Stimulated activated CD4-positive, alpha-beta T cell treated with anti-CD3 and anti-CD28 coated beads, Interleukin-4, amount 100 ng/mL, for 1 hour (primary cell): Measurements from ENCODE around the gene BMPR1B.

Source experiments
- DNase-seq: peaks from one replicate; pipeline ENCODE4 v3.0.0-alpha.2; 2020

BMPR1B gene

DNA sequence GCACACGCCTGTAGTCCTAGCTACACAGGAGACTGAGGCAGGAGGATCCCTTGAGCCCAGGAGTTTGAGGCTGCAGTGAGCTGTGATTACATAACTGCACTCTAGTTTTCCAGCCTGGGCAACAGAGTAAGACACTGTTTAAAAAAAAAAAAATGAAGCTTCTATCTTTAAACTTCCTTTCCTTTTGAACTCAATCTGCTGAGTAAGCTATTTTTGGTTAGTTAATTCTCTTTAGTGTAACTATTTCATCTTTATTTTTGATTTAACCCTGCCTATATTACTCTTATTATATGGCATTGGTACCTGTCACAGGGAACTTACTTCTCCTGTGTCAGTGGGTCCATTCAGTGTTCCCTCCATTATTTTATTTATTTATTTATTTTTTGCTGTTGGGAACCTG is 160.8 kb downstream of the BMPR1B start:
- DNase-seq, result no peak

DNA sequence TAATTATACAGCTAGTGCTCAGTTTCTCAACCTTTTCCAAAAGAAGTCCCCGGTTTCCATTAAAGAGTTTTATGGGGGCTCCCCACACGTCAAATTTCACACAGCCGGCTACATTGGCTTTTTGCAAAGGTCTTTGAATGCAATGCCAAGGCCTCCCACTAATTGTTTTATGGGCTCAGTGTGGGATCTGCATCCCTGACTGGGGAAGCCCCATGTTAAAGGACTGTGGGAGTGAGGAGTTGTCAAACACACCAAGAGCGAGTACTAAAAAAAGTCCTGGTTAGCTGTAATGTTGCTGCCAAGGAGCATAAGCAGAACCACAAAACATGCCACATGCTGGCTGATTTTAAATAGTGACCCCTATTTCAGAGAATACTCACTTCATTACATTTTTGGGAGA is 162.6 kb downstream of the BMPR1B start:
- no peak for DNase-seq

DNA sequence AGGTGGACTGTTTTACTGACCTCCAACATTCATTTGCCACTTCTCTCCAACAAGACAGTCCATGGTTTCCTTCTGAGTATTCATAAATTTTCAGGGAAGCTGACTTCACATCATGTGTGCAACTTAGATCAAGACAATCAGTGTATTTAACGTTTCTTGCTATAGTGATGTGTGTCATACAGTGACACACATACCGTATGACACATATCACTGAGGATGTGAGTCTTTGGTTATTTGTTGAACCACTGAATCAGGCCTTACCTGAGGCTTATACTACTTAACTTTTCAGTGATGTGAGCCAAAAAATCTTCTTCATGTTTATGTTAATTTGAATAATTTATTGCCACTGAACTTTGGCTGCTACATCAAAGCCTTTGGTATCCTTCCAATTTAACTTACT is 166.8 kb downstream of the BMPR1B start:
- DNase-seq, result no peak

DNA sequence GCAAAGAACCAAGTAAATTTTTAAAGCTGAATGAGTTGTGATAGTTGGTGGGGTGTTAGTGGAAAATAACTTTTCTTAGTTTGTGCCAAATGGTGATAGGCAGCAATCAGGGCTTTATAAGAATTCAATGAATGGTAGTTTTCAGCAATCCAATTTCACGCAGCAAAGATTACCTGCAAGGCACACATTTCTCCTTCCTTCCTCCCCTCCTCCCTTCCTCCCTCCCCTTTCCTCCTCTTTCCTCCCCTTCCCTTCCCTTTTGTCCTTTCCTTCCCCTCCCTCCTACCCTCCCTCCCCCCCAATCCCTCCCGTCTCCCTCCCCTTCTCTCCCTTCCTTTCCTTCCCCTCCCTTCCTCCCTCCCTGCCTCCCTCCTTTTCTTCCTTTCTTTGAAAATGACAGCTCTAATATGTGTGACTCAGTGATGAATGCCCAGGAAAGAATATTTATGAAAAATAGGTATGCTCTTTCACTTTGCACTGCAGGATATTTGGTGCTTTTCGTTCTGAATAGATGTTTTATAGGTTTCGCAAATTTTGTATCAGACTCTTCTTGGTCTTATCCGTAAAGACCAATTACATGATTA is 168.1 kb downstream of the BMPR1B start:
- DNase-seq, result no peak

DNA sequence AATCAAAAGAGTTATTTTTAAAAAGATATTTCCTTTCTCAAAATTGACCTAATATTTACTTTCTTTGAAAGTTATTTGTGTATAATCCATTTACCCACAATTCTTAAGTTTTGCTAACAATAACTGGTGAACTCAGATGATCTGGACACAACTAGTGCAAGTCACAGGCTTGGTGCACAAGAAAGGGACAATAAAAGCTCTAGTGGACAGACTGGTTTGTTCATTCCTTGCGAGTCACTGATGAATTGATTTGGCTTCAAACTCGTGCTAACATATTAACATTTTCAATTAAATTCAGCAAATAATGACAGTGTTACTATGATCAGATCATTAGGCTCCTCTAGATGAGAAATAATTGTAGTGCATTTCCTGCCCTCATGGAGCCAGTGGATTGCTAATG is 169.2 kb downstream of the BMPR1B start:
- DNase-seq, result no peak

DNA sequence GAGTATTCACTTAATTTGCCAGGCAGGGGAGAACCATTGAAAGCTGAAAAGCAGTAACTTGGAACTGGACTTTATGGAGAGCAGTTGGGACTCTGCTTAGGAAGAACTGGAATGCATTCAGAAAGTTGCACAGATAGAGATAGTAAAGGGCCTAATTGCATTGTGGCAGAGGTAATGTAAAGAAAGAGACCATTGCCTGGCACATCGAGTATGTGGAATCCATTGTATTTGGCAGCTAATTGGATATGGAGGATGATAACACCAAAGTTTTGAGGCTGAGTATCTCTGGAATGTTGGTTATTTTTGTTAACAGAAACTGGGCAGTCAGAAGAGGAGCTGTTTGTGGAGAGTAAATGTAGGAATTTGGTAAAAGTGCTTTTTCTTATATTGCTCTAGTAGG is 169.9 kb downstream of the BMPR1B start:
- DNase-seq, result no peak

DNA sequence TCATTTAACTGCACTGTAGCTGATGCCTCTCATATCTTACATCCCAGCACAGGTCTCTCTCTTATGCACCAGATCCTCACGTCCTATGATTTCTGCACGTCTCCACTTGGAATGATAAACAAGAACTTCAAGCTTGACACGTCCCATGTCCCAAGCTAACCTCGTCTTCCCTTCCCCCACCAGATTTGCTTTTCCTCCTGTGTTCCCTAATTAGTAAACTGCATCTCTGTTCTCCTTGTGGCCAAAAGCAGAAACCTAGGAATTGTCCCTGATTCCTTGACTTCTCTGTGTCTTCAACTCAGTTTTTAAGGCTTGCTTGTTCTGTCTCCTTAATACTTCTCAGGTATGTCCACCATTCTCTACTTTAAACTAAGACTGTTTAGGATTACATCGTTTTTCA is 171.9 kb downstream of the BMPR1B start:
- DNase-seq, result no peak

DNA sequence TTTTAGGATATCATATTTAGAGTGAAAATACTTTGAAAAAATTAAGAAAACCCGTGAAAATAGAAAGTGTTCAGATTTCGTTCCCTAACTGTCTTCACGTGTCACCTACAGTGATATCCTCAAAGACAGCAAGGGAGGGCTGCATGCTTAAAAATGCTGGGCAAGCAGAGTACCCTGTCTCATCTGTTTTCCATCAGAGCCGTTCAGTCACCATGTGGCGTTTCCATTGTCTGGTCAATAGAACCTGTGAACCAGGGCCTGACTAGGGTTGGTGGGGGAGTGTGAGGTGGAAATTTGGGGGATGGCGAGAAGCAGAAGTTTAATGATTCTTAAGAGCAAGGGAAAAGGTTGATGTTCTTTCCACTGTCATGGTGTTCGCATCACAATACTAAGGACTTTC is 173.9 kb downstream of the BMPR1B start:
- no peak for DNase-seq

DNA sequence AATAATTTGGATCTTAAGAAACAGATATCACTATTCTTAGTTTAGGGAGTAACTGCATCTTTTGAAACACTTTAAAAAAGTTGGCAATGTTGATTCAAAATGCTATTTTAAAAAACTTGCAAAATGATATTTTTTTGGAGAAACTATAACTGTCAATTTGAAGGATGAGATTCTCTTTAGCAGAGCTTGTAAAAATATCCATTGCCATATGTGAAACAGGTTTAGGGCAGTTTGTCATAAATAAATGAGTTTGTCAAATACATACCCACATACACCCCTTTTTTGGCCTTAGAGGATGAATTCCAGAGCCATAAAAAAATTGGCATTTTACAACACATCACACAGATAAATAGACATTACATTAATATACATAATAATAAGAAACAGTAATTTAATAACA is 174.6 kb downstream of the BMPR1B start:
- no peak for DNase-seq

DNA sequence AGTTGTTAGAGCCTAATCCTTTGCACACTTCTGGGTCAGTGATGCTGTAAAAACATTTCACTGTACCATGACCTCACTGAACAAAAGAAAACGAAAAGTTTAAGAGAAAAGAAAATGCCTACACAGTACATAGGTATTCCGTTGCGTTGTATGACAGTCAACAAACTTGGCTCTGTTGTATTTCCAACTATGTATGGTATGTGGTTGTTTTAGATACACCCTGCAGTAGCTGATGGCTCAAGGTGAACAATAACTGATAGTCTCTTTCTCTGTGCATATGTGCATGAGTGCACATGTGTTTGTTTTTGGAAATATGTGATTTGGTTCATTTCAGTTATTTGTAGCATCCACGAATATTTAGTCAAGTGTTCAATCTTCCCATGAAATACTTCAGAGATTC is 176.0 kb downstream of the BMPR1B start:
- DNase-seq, result no peak

DNA sequence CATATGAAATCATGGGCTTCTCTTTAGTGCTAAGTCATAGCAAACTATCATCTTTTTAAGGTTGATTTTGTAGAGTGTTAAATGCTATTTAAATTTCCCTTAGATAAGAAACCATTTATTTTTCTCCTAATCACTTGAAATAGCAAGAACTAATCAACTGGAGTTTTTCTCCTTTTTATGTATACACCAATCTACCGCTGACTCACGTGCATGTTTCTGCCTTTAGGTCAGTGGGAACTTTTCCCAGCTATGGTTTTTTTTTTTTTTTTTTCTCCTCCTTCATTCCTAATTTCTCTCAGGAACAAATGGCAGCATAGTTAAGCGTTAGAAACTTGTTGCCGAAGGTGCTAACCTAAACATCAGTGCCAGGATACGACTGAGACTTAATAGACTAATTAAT is 176.4 kb downstream of the BMPR1B start:
- DNase-seq, result no peak

DNA sequence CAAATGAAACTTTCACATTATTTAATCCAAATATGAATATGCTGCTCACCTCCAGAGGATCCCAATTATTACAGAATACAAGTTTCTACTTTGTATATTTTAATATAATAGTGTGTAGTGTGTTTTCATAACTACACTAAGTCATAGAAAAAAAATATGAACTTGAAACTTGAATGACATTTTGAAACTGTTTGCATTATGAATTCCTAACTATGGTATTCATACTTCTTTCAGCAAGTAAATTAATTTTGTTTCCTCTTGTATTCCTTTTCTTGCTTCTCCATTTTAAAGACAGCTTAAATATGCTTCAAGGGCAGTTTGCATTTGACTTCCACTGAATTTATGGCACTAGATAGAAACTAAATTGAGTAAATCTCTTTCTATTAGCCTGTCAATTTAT is 177.1 kb downstream of the BMPR1B start:
- no peak for DNase-seq

DNA sequence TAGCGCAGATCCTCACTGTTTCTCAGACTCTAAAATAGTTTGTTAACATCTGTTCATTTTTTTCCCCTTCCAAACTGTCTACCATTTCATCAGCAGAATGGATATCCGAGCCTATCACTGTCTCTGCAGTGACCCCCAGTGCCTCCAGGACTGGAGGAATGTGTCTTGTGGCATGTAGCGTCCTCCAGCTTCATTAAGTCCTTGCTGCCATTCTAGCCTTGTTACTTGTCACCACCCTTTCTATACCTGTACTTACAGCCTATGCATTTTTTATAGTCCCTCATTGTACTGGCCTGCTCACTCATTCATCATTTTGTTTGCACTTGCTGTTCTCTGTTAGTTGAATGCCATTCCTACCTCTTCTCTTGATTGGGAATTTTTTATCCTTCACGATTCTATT is 179.1 kb downstream of the BMPR1B start:
- DNase-seq, result no peak

DNA sequence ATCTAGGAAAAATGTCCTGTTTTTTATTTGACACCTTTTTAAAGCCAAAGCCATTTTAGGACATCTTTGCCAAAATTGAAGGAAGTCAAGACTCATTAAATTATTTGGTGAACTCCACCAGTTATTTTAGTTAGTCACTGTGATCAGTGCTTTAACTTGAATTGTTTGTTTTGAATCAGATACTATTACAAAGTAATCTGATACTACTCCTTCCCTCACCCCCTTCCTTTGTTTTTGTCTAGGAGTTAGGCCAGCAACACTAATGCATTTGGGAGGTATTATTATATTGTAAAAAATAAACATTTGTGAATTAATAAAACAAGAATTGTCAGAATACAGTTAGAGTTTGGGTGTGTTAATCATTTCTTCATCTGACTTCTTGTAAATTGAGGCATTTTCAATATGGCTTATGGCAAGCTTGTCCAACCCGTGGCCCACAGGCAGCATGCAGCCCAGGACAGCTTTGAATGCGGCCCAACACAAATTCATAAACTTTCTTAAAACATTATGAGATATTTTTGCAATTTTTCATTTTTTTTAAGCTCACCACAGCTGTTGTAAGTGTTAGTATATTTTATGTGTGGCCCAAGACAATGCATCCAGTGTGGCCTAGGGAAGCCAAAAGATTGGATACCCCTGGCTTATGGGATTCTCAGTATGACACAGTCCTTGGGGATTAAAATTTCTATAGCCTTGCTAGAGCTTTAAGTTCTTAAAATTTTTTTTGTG is 182.2 kb downstream of the BMPR1B start:
- no peak for DNase-seq

DNA sequence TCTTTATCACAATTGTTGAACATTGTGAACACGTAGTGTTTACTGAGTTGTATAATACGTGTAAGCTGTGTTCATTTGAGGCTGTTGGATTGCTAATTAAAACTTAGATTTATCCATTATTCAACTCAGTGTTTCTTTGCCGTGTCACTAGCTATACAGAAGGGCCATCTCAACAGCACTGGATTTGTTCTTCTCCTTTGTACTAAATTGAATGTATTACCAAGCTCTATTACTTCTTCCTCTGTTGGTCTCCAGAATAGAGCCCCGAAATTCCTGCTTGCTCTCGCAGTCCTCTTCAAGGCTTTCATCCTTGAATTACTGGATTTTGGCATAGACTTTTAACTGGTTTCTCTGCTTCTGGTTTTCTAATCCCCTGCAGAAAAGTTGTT is 182.8 kb downstream of the BMPR1B start:
- DNase-seq, result no peak

DNA sequence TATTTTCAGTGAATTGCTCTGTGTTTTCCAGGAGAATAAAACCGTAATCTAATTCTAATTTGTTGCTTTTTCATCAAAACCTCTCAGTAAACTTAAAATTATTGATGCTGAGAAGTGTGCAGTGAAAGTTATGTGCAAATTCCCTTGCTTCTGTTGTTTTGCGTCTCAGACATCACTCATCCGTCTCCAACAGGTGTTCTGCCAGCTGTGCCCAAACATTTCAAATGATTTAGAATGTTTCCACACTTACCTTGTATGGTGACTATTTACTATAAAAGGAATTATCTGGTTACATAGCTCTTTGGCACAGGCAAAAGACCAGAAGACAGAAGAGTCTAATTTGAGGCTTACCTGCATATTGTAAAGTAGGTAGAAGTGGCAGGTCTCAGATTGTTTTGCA is 184.0 kb downstream of the BMPR1B start:
- no peak for DNase-seq

DNA sequence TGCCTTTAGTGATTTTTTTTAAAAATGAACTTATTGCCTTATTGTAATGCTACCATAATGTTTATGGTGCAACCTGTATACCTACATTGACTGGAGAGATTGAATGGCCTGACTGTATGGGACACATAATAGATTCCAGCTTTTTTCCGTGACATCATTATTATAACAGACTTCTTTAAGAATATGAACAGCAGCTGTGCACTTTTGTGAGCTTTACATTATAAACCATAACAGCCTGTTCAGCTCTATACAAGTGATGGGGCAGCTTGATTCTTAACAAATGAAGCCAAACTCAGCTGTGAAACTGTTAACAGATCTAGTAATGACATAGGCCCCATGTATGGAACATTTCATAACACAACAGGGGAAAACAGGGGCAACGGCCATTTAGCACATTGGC is 187.0 kb downstream of the BMPR1B start:
- DNase-seq, result no peak

DNA sequence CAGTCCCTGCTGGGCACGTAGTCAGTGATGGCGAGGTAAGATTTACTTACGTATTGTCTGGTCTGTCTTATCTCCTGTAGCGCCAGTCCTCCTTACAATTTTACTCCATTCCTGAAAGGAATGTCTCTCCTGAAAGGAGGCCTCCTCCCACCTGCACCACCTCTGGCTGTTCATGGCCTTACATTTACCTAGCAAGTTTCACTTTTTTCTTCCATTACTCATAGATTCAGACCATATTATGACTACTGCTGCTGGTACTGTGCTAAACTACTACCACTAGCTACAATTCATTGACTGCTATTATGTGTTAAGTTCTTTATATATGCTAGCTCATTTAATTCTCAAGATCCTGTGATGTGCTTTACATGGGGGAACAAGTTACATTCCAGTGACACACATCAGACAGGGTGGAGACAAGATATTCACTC is 189.9 kb downstream of the BMPR1B start:
- no peak for DNase-seq

DNA sequence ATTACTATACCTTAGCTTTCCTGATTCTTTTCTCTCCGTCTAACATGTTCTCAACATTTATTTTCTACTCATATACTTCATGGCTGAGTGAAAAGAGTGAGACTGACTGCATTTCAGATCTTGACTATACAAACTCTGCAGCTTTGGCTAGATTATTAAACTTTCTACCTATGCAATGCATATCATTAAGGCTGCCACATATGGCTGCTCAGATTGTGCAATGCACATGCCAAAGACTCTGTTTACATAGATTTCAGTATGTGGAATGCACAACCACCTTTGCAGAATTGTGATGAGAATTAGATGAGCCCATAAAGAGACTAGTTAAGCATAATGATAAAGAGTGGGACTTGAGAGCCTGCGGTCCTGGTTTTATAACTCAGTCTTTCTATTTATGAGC is 196.5 kb downstream of the BMPR1B start:
- DNase-seq, result no peak

DNA sequence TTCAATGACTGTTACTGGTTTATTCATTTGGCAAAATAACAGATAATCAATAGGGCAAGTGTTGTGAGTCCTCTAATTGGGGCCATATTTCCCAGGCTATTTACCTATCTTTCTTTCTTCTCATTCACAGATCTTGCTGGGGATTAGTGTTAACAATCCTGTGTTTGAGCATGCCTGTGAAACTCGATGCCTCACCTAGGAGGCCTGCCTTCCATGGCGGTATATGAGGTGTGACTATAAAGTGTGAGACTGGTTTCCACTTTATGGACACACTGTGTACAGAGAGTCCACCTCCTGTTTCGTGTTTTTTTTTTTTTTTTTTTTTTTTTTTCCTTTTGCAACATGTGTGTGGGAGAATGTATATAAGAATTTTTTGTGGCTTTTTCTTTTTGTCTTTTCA is 199.3 kb downstream of the BMPR1B start:
- no peak for DNase-seq

DNA sequence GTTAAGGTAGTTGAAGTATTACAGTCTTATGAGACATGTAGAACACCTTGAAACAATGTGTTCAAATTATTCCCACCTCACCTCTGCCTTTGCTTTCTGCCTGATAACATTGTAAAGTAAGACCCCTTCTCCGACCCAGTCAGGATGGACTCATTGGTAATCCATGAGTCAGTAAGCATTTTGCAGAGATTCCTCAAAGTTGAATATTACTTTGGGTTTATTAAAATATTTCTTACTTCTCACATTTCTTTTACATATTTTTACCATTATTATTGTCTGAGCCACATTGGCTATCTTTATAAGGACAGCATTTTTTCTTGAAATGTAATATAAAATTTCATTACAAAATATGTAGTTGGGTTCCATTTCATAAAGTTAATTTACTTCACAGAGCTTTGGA is 201.6 kb downstream of the BMPR1B start:
- no peak for DNase-seq

DNA sequence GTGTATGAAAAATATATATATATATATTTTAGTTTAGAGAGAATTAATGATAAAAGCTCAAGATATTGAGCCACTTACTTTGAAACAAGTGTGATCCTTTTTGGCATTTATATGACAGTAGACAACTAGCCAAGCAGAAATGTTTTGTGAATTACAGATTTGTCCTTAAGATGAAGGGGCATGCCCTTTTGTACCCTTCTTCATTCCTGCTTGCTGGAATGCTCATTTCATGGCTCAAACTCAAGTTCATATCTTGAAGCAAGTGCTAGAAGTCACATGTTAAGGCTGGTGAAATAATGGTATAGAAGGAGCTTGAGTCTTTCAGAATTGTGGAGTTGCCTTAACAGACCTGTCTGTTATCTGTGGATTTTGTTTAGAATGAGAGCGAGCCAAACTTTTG is 203.0 kb downstream of the BMPR1B start:
- DNase-seq, result no peak

DNA sequence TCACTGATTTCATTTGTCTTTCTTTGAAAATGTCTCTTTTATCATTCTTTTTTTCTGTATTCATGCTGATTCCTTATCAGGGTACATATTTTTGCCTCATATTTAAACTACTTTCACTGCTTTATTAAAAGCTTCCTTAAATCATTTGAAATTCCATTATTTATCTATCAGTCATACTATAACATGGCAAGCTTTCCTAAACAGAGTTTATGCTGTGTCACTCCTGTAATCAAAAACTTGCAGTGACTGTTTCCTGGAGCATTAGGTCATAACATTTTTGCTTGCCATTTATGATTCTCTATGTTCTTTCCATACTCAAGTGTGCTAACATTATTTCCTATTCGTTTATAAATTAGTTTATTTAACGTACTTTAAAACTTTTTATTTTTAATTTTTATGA is 203.7 kb downstream of the BMPR1B start:
- DNase-seq, result no peak

DNA sequence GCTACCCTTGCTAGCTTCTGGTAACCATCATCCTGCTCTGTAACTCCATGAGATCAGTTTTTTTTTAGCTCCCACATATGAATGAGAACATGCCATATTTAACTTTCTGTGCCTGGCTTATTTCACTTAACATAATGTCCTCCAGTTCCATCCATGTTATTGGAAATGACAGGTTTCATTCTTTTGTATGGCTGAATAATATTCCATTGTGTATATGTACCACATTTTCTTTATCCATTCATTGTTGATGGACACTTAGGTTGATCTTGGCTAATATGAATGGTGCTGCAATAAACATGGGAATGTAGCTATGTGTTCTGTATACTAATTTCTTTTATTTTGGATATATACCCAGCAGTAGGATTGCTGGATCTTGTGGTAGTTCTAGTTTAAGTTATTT is 204.7 kb downstream of the BMPR1B start:
- no peak for DNase-seq

DNA sequence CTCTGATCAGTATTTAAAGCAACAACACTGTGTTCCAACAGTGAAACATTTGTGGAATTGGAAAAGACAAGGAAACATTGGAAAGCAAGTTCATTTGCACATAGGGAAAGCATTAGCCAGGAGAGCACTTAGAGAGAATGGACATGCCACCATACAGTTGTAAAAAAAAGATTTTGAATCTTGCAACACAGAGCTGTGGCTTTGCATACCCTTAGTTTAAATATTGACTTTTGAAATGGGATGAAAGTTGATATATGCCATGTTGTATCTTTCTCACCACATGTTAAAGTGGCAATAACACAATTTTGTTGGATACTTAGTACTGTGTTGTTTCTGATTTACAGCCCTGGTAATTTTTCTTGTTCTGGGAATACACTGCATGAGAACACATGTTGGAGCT is 208.1 kb downstream of the BMPR1B start:
- no peak for DNase-seq
